GM18867 (cell line): ENCODE data around the gene AOX1.
"Not testable (repeated sequence)": the region's sequence is repeated elsewhere in the genome, so short reads cannot be mapped to it uniquely, and the experiment has no call there.

Experiments
- ATAC-seq: cut with Tn5 transposase; IDR thresholded peaks from one replicate; pipeline ENCODE4 v1.9.1; 2021; ENCODE audit warnings: mild to moderate bottlenecking, moderate library complexity; ENCODE audit not compliant: unreplicated experiment

The AOX1 gene

DNA sequence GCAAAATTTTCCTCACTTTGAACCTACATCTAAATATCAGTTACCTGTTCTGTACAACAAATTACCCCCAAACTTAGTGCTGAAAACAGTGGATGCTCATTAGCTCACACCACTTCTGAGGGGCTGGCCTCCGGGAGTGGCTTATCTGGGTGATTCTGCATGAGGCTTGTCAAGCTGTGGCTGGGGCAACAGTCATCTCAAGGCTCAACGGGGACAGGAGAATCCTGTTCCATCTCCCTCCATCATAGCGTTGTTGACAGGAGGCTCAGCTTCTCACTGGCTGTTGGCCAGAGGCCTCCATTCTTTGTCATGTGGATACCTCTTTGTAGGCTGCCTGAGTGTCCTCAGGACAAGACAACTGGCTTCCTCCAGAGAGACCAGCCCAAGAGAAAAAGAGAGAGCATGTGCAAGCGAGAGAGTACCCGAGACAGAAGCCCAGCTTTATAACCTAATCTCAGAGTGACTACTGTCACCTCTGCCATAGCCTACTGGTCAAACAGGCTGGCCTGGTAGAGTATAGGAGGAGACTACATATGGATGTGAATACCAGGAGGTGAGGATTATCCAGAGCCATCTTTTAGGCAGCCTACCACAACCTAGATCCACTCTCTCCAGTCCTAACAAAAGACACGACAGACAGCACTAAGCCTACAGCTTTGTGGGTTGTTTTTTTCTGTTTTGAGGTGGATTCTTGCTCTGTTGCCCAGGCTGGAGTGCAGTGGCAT, 79.1 kb downstream of the AOX1 start:
- no peak for ATAC-seq

DNA sequence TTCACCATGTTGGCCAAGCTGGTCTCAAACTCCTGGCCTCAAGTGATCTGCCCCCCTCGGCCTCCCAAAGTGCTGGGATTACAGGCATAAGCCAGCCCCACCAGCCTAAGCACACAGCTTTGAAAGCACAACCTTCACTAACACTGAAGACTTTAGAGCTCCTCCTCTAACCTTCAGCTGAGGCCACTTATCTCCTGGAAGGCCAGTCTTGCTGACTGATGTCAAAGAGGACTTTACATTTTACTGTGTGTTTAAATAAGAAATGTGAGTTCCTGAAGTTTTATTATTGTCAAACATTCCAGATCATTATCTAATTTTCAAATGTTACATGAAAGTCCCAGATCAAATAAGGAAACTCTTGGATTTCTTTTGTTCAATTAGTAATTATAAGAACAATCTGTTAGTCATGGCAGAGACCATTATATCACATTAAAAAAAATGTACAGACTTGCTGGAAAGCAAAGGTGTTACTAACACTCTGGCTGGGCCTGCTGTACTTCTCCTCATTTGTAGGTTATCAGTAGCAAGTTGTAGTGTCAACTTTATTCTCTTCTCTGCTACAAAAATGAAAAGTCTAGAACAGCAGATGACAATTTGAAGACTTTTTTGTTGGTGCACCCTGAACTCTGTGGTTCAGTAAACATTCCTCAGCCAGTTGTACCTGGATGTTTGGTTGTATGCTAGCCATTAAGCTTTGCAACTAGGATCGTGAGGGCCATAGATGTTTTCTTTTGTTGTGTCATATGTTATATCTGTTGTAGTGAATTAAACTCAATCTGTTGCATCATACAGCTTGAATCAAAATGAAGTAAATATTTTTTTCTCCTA, 80.0 kb downstream of the AOX1 start:
- ATAC-seq = no peak

DNA sequence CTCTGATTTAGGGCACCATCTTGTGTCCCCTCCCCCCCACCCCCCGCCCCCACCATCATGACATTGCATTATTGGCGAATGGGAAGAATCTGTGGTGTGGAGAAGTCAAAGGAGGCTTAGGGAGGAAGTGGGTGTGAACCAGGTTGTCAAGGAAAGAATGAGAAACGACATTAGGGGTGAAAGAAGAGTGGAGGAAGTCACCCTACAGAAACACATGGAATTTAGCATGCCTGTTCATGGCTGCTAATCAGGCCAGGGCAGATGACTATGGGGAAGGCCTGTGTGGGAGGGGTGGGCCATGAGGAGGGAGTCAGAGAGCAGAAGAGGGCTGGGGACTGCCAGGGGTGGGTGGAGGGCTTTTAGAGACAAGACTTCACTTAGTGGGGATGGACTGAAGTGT, 81.6 kb downstream of the AOX1 start:
- no peak for ATAC-seq

DNA sequence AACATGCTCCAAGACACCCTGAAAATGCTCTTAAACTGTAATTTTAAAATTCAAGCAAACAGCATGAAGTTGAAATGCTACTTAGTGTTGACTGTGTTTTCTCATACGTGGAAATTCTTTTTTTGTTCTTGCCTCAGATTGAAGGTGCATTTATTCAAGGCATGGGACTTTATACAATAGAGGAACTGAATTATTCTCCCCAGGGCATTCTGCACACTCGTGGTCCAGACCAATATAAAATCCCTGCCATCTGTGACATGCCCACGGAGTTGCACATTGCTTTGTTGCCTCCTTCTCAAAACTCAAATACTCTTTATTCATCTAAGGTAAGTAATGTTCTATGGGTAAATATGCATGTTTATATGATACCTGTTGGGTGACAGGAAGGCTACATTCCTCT, 82.7 kb downstream of the AOX1 start:
- ATAC-seq = no peak

DNA sequence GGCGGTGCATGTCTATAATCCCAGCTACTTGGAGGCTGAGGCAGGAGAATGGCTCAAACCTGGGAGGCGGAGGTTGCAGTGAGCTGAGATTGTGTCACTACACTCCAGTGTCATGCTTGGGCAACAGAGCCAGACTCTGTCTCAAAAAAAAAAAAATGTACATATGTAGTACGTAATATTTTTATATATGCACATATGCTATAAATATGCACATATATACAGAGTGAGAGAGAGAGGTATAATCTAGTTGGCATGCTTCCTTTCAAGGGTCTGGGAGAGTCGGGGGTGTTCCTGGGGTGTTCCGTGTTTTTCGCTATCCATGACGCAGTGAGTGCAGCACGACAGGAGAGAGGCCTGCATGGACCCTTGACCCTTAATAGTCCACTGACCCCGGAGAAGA, 83.5 kb downstream of the AOX1 start:
- ATAC-seq = no peak

DNA sequence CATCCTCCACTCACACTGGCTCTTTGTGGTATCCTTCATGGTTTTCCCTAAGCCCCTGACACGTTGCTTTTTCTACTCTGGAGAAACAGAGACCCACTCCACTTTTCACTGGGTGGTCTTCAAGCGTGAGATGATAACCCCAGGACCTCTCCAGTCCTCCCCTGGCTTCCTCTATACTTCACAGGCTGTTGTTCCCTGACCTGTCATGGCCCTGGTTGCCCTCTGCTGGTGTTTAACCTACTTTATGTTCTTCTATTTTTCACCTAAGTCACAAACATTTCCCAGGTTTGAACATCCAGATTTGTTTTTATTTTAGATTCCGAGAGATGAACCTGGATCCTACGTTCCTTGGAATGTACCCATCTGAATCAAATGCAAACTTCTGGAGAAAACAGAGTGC, 84.5 kb downstream of the AOX1 start:
- no peak for ATAC-seq

GRCh38 chr2:200670751-200671150, 84.9 kb downstream of the AOX1 start:
- ATAC-seq = no peak

DNA sequence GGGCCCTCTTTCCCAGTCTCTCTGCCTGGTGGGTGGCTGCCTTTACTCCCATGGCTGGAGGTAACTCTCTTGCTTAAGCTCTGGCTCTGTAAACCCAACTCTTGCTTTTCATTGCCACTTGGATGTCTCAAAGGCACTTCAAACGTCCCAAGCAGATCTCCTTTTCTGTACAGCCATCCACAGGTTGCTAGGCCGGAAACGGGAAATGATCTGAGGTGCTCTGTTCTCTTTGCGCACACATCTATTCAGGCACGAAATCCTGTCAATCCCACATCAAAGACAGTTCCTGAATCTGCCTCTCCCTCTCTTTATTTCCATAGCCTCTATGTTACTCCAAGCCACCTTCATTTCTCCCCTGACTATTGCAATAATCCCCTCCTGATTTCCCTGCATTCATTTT, 87.4 kb downstream of the AOX1 start:
- no peak for ATAC-seq

DNA sequence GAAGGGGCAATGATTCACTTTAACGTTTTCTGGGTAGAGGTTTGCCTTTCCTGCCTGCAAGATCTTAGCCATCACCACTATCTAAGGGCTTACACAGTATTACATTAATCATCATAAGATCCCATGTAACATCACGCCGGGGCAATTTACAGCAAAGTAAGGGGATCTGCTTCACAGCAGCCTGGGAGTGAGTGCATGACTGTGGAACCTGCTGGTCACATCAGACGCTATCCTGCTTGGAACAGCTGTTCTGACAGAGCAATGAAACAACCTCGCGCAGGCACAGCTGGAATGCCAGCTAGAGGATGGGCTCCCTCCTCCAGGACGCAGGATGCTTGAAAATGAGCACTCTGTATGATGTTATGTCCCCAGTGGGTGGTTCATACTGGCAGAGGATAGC, 89.0 kb downstream of the AOX1 start:
- no peak for ATAC-seq

DNA sequence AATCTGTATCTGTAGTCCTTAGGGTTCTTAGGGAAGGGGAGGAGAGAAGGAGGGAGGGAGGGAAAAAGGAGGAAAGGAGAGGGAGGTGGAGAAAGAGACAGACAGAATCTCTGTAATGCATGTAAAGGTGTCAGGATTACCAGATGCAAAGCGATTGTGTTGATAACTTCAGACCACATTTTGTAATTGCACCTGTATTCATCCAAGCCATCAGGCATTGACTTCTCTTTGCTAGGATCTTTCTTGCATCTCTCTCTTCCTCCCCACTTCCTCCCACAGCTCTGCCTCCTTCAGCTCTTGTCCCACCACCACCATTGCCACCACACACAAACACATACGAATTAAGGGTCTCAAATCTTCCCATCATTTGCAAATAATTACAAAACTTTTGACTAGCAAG, 91.4 kb downstream of the AOX1 start:
- ATAC-seq = no peak

GRCh38 chr2:200677721-200678532, 92.1 kb downstream of the AOX1 start:
- ATAC-seq = no peak

GRCh38 chr2:200679127-200679526, 93.3 kb downstream of the AOX1 start:
- ATAC-seq = no peak

- ATAC-seq = no peak
These were observed 93.7 kb downstream of the AOX1 start for GRCh38 chr2:200679535-200679934.

GRCh38 chr2:200681697-200682096, 95.9 kb downstream of the AOX1 start:
- no peak for ATAC-seq

DNA sequence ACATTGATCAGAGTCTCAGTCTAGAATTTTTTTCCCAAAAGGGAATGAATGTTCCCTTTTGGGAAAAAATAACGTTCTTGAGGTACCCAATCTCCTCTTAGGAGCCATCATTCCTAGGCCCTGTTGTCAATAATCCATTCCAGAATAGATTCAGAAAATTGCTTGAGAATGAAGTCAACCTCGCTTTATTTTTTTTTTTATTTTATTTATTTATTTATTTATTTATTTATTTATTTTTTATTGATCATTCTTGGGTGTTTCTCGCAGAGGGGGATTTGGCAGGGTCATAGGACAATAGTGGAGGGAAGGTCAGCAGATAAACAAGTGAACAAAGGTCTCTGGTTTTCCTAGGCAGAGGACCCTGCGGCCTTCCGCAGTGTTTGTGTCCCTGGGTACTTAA, 96.6 kb downstream of the AOX1 start:
- ATAC-seq = not testable (repeated sequence)

GRCh38 chr2:200687922-200688920, 102.4 kb downstream of the AOX1 start:
- no peak for ATAC-seq

DNA sequence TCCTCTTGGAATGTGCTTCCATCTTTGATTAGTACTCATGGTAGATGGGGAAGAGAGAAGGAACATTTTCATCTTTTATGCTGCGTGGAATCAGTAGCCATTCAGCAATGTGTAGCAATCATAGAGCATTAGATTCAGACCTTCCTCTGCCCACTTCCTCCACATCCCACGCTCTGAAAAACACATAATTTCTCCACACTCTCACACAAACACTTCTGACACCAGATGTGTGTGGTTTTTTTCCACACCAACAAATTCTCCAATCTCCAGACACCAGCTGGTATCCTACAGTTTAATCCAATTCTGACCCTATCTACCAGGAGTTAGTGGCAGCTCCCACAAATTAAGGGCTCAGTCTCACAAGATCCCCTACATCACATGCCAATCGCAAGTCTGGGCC, 103.3 kb downstream of the AOX1 start:
- ATAC-seq = no peak

GRCh38 chr2:200693836-200694470, 108.1 kb downstream of the AOX1 start:
- no peak for ATAC-seq

DNA sequence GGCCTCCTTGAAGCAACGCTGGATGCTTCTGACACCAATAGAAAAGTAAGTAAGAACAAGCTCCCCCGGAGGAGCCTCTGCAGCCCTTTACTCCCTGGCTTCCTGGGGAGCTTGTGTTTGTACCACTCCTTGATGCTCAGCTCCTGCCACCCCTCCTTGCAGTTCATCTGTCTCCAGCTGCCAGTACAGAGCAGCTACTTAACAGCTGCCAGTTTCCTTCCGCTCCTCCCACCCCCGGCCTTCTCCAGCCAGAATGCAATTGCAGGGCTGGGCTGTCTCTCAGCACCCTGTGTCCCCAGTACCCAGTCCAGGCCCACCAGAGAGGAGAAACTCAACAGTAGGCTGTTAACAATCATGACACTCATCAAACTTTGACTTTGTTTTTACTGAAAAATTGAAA, 109.4 kb downstream of the AOX1 start:
- no peak for ATAC-seq

DNA sequence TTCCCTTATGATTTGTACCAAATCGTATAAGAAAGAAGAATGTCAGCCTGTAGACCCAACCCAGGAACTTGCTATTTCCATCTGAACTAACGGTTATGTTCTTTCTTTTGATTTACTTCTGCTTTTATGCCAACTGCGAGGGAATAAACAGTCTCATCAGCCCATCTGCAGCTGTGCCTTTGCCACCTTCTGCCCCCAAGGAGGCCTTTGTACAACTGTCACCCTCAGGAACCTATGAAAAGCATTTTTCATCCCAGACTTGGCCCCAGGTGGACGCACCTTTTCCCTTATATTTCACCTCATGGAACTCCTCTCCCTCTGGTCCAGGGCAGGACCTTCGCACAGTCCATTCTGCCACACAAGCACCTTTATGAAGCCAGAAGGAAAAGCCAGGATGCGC, 109.8 kb downstream of the AOX1 start:
- no peak for ATAC-seq
